NCI-H187 treated with DMSO at 0.1 percent for 48 hours (cell line): ENCODE data around the gene CYP4F11.
"Not testable (repeated sequence)": the region's sequence is repeated elsewhere in the genome, so short reads cannot be mapped to it uniquely, and the experiment has no call there.

Experiments
- DNase-seq: peaks from one replicate; lab custom pipeline; 2025; lab: John Stamatoyannopoulos, UW

Gene CYP4F11

DNA sequence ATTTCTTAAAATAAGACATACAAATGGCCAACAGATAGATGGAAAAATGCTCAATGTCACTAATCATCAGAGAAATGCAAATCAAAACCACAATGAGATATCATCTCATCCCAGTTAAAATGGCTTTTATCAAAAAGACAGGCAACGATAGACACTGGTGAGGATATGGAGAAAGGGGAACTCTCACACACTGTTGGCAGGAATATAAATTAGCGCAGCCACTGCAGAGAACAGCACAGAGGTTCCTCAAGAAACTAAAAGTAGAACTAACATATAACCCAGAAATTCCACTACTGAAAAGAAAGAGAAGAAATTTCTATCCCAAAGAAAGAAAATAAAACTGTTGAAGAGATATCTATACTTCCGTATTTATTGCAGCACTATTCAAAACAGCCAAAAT is 51.0 kb downstream of the CYP4F11 start:
- not testable (repeated sequence) for DNase-seq

DNA sequence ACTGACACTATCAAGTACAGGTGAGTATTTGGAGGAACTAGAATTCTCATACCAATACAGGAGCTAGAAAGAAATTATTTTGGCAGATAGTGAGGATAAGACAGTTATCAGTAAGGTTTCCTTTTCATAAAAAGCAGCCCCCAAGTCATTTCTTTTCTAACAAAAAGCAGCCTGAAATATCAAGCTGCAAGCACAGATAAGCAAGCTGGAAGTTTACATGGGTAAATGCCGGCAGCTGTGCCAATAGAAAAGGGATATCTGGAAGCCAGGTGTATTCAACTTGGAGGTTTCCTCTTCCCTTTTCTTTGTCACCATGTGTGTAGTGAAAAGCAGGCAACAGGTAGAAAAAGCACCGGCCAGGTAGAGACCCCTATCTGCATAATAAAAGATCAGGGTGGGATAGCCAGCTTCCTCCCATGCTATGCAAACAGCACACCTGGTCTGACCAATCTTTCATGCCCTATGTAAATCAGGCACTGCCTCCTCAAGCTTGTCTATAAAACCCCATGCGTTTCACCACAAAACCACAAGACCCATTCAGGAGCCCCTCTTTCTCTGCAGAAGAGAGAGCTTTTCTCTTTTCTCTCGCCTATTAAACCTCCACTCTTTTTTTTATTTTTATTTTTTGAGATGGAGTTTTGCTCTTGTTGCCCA is 59.4 kb downstream of the CYP4F11 start:
- no peak for DNase-seq

DNA sequence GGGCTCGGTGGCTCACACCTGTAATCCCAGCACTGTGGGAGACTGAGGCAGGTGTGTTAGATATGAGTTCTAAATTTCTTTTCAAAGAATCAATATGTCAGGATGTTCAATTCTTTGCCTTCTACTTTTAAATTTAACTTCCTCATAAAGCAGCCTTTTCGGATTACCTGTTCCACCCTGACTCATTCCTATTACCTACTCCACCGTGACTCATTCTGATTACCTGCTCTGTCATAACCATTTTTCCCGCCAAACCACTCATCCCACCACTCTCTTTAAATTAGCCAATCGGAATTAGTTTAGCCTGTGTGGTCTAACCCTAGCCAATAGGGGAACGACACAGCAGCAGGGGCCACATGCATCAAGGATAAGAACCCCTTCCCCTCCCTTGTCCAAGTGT is 60.6 kb downstream of the CYP4F11 start:
- not testable (repeated sequence) for DNase-seq

DNA sequence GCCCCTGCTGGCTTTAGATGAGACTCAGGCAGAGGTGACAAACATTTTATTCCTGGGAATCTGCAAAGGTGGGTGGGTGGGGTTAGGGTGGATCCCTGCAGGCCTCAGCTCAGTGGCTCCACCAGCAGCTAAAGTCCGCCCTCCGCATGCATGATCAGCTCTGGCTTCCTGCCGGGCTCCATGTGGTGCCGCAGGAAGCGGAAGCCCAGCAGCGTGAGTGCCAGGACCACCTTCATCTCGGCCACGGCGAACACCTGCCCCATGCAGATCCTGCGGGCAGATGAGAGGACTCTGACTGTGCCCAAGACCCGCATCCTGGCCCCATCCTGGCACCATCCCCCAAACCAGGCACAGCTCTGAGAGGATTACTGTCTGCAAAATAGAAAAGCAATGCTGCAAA is 62.8 kb downstream of the CYP4F11 start:
- DNase-seq: no peak

DNA sequence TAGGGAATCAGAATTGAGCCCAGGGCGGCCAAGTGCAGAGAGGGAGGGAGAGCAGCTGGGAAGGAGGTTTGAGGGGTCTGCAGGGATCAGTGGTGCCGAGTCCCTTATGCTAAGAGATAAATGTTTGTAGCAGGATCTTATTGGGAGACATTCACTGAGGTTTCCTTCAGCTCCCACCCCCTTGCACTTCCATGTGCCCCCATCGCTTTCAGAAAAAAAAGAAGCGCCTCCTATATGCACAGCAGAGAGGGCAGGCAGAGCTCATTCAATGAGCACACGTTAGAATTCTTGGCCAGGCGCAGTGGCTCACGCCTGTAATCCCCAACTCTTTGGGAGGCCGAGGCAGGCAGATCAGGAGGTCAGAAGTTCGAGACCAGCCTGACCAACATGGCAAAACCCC is 64.5 kb downstream of the CYP4F11 start:
- DNase-seq: no peak

DNA sequence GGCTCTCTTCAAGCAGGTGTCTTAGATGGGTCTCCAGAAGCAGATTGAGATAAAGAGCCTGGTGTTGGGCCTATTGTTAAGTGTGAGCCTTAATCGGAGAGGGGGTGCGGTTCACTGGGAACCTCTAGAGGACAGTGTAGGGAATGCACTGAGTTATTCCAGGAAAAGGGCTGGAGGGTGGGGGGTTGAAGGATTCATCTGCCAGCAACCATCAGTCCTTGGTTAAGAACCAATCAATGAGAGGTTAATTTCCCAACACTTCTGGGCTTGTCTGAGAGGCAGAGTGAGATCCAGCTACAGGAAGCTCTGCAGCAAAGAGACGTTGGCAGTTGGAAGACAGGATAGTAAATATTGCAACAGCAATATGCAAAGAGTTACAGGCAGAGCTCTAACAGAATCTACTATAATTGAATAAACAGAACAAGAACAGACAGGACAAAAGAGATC is 65.2 kb downstream of the CYP4F11 start:
- DNase-seq: no peak

DNA sequence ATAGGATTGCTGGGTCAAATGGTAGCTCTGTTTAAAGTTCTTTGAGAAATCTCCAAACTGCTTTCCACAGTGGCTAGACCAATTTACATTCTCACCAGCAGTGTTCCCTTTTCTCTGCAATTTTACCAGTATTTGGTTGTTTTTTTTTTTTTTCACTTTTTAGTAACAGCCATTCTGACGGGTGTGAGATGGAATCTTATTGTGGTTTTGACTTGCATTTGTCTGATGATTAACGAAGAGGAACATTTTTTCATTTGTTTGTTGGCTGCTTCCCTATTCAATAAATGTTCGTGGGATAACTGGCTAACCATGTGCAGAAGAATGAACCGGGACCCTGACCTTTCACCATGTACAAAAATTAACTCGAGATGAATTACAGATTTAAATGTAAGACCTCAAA is 67.7 kb downstream of the CYP4F11 start:
- no peak for DNase-seq

DNA sequence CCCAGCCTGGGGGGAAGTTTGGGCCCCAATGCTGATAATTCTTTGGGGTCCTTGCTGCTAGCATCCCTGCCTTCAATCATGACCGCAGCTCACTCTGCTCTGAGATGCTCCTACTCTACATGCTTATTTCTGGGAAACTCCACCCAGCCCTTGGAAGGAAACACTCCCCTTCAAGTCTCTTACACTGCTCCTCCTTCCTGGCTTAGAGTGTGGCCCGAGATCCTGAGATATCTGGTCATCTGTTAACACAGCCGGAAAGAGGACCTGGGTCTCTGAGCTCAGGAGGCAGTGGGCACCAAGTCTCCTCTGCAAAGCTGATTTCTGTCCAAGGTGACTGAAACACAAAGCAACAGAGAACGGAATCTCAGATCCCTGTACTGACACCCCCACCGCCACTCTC is 69.5 kb downstream of the CYP4F11 start:
- DNase-seq: no peak

DNA sequence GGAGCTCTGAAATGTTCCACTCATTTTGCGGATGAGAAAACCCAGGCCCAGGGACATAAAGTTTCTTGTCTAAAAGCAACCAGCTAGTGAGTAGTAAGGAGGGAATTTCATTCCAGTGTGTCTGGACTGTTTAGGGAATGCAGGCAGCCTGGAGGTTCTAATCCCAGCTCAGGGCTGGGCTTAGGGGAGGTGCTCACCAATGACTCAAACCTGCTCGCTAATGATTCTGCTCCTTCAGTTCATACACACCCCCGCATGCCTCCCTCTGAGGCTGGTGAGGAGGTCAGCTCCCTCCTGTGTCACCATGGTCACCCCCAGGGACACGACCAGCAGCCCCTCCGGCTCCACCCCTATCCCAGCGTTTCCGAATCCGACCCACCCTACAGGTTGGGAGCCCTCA is 71.1 kb downstream of the CYP4F11 start:
- no peak for DNase-seq

DNA sequence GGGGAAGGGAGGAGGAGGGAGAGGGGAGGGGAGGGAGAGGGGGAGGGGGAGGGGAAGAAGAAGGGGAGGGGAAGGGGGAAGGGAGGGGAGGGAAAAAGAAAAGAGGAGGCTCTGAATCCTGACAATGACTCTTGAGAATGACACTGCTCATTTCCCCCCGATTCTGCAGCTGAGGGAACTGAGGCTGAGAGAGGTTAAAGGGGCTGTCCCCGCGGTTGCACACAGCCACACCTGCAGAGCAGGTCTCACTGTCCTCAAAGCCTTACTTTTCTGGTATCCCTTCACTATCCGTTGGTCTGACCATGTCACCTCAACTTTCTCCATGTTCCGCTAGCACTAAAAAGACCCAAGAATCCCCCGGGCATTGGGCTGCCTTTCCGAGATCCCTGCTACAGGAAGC is 71.9 kb downstream of the CYP4F11 start:
- DNase-seq: no peak
